Measurements from ENCODE around the gene PDLIM7. TPM values are rescaled to one million over a fixed set of nuclear protein-coding genes. Genes with fewer than 3 reads are reported as not detected.

Gene PDLIM7
- total and polyA plus RNA-seq, 10 of the 15 experiments (the other 5 are each of a cell fraction or from before 2014, with no cell fraction given) = 0.82 to 36.6 (median 19.3) TPM

DNA sequence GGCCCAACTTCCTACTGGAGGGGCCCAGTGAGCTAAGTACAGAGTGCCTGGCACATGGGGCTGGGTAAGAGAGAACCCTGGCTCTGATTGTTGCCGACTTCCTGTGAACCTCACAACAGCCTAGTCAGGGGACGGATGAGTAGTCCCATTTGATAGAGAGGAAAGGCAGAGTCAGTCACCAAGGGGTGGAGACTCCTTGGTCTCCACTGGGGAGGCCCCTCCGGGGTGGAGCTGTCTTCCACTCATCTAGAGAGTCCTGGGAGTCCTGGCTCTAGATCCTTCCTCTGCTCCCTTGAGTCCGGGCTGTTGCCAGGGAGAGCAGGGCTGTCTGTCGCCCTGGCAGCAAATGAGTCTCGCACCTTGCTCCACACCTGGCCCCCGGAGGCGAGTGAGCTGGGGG, 63.0 kb downstream of the PDLIM7 start:
- H3K9ac ChIP-seq (ENCODE audit: control insufficient read depth, insufficient read depth, low read length) = no peak overlapping the region
- ATAC-seq (no peak), DNase-seq (ENCODE audit: low read depth, low spot score) (no peak), FAIRE-seq (no peak)
- peaks cover 30% of the 10 kb centered on the region for H3K79me2 ChIP-seq (ENCODE audit: control insufficient read depth, insufficient read depth, low read length)
- no peak for TF ChIP-seq ATF3 (IDR thresholded peaks at IDR 0.05; ENCODE audit: borderline replicate concordance, extremely low read depth, low read depth, low read length)
- CTCF ChIA-PET = interaction anchor here (9.6 kb wide), 1 partner anchor 12 kb away, joined by 114 read pairs; the partner anchor contains the start of gene PRR7
- H4K20me1 ChIP-seq (ENCODE audit: control insufficient read depth, insufficient read depth) = no peaks in the 10 kb centered on the region
- no peaks in the 10 kb centered on the region for H3K9me3 ChIP-seq (replicated peaks; ENCODE audit: control insufficient read depth, insufficient read depth, low read length)
- no peak overlapping the region for H3K4me2 ChIP-seq (ENCODE audit: control insufficient read depth, insufficient read depth)
- intact Hi-C loops (cut with micrococcal nuclease; ENCODE audit: unreplicated experiment) (no loop called here), in situ Hi-C loops (cut with MboI) (no loop called here)
- H3K4me1 ChIP-seq (ENCODE audit: control insufficient read depth, insufficient read depth, low read length) = peaks cover 34% of the 10 kb centered on the region
- no TSS peak for BruUV-seq (replicated peaks)
- 87% methylated on average over 8 of the region's 8 CpGs for WGBS (ENCODE audit: insufficient coverage, insufficient replicate concordance, low lambda C conversion rate, missing lambda C conversion rate)
- SMC1A ChIA-PET (ENCODE audit: uncharacterized antibody, unreplicated experiment) = interaction anchor here (7.2 kb wide), 1 partner anchor 9 kb away, joined by 73 read pairs; the partner anchor contains the start of gene PRR7
- no peak overlapping the region for H3K27ac ChIP-seq (ENCODE audit: control insufficient read depth, insufficient read depth)
- POLR2A ChIA-PET = interaction anchor here (0.7 to 13.4 kb wide), 5 partner anchors 9 to 67 kb away, joined by 3 to 358 read pairs (median 5); partner anchors contain the start of genes F12, PFN3 and PRR7
- RAD21 ChIA-PET (ENCODE audit: unreplicated experiment) = interaction anchor here (11.0 kb wide), 1 partner anchor 15 kb away, joined by 288 read pairs; the partner anchor contains the start of gene PRR7
- H3K4me3 ChIP-seq = no peak overlapping the region
- H3K36me3 ChIP-seq (ENCODE audit: control insufficient read depth in 2 of 2, insufficient read depth in 2 of 2, low read length in 1 of 2) = peaks cover 46 to 52% of the 10 kb centered on the region in 2 experiments
- no peak overlapping the region for H2AFZ ChIP-seq (ENCODE audit: control insufficient read depth, low read depth, low read length)
- no peaks in the 10 kb centered on the region for H3K27me3 ChIP-seq (replicated peaks in 1 of 2; ENCODE audit: control insufficient read depth in 2 of 2, insufficient read depth in 2 of 2, low read length in 1 of 2)

DNA sequence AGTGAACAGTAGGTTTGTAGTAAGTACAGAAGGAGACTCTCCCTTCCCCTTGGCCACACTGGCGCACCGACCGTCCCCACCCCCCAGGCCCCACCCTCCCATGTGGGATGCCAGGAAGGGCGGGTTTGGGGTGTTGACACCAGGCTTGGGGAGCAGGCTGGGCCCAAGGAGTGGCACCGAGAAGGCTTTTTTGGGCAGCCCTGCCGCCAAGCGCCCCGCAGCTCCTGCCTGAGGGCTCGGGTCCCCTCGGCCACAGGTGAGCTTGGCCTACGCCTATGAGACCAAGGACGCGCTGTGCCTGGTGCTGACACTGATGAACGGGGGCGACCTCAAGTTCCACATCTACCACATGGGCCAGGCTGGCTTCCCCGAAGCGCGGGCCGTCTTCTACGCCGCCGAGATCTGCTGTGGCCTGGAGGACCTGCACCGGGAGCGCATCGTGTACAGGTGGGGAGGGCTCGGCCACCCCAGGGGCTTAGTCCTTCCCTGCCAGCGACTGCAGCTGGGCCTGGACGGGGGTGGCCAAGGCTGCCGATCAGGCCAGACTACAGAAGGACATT, 63.7 kb downstream of the PDLIM7 start:
- no peak overlapping the region for H3K27ac ChIP-seq (ENCODE audit: control insufficient read depth, insufficient read depth)
- H3K4me3 ChIP-seq = no peak overlapping the region
- in situ Hi-C loops (cut with MboI) (no loop called here), intact Hi-C loops (cut with micrococcal nuclease; ENCODE audit: unreplicated experiment) (no loop called here)
- H3K36me3 ChIP-seq (ENCODE audit: control insufficient read depth in 2 of 2, insufficient read depth in 2 of 2, low read length in 1 of 2) = peaks cover 46 to 52% of the 10 kb centered on the region in 2 experiments
- H3K9me3 ChIP-seq (replicated peaks; ENCODE audit: control insufficient read depth, insufficient read depth, low read length) = no peaks in the 10 kb centered on the region
- CTCF ChIA-PET = interaction anchor here (9.6 to 13.2 kb wide), 2 partner anchors 13 to 30 kb away, joined by 114 to 188 read pairs; partner anchors contain the start of genes PFN3 and PRR7
- SMC1A ChIA-PET (ENCODE audit: uncharacterized antibody, unreplicated experiment) = interaction anchor here (7.2 kb wide), 1 partner anchor 9 kb away, joined by 73 read pairs; the partner anchor contains the start of gene PRR7
- POLR2A ChIA-PET = interaction anchor here (0.7 to 13.4 kb wide), 5 partner anchors 9 to 67 kb away, joined by 3 to 358 read pairs (median 5); partner anchors contain the start of genes F12, PFN3 and PRR7
- over 99% methylated on average over 17 of the region's 29 CpGs for WGBS (ENCODE audit: insufficient coverage, insufficient replicate concordance, low lambda C conversion rate, missing lambda C conversion rate)
- no peaks in the 10 kb centered on the region for H4K20me1 ChIP-seq (ENCODE audit: control insufficient read depth, insufficient read depth)
- peaks cover 40% of the 10 kb centered on the region for H3K4me1 ChIP-seq (ENCODE audit: control insufficient read depth, insufficient read depth, low read length)
- RAD21 ChIA-PET (ENCODE audit: unreplicated experiment) = interaction anchor here (9.6 to 11.0 kb wide), 2 partner anchors 16 to 29 kb away, joined by 128 to 288 read pairs; partner anchors contain the start of gene PRR7
- no peak for DNase-seq (ENCODE audit: low read depth, low spot score)
- no peak for ATAC-seq
- no TSS peak for BruUV-seq (replicated peaks)
- no peak for FAIRE-seq
- peaks cover 37% of the 10 kb centered on the region for H3K79me2 ChIP-seq (ENCODE audit: control insufficient read depth, insufficient read depth, low read length)
- H2AFZ ChIP-seq (ENCODE audit: control insufficient read depth, low read depth, low read length) = no peak overlapping the region
- H3K4me2 ChIP-seq (ENCODE audit: control insufficient read depth, insufficient read depth) = no peak overlapping the region
- H3K27me3 ChIP-seq (replicated peaks in 1 of 2; ENCODE audit: control insufficient read depth in 2 of 2, insufficient read depth in 2 of 2, low read length in 1 of 2) = no peaks in the 10 kb centered on the region
- no peak overlapping the region for H3K9ac ChIP-seq (ENCODE audit: control insufficient read depth, insufficient read depth, low read length)
- no peak for TF ChIP-seq NRF1 (conservative IDR thresholded peaks at IDR 0.05; ENCODE audit: low read depth, low read length)
- no peak for TF ChIP-seq CHD1 (IDR thresholded peaks at IDR 0.05; ENCODE audit: low read depth, low read length)
- no peak for TF ChIP-seq IKZF2 (IDR thresholded peaks at IDR 0.05)
- no peak for TF ChIP-seq RCOR1 (conservative IDR thresholded peaks at IDR 0.05; ENCODE audit: low read depth, low read length)
- no peak for TF ChIP-seq NFIC (IDR thresholded peaks at IDR 0.05; ENCODE audit: low read depth, low read length)
- TF ChIP-seq, protein P1, sequence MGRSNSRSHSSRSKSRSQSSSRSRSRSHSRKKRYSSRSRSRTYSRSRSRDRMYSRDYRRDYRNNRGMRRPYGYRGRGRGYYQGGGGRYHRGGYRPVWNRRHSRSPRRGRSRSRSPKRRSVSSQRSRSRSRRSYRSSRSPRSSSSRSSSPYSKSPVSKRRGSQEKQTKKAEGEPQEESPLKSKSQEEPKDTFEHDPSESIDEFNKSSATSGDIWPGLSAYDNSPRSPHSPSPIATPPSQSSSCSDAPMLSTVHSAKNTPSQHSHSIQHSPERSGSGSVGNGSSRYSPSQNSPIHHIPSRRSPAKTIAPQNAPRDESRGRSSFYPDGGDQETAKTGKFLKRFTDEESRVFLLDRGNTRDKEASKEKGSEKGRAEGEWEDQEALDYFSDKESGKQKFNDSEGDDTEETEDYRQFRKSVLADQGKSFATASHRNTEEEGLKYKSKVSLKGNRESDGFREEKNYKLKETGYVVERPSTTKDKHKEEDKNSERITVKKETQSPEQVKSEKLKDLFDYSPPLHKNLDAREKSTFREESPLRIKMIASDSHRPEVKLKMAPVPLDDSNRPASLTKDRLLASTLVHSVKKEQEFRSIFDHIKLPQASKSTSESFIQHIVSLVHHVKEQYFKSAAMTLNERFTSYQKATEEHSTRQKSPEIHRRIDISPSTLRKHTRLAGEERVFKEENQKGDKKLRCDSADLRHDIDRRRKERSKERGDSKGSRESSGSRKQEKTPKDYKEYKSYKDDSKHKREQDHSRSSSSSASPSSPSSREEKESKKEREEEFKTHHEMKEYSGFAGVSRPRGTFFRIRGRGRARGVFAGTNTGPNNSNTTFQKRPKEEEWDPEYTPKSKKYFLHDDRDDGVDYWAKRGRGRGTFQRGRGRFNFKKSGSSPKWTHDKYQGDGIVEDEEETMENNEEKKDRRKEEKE (IDR thresholded peaks at IDR 0.05) = no peak
- no peak for TF ChIP-seq TCF3 (IDR thresholded peaks at IDR 0.05; ENCODE audit: borderline replicate concordance, insufficient read depth, low read depth, low read length)
- TF ChIP-seq HDGF (IDR thresholded peaks at IDR 0.05) = no peak
- no peak for TF ChIP-seq FOS (IDR thresholded peaks at IDR 0.05; ENCODE audit: borderline replicate concordance, extremely low read depth, insufficient read length)
- TF ChIP-seq TARDBP (IDR thresholded peaks at IDR 0.05; ENCODE audit: borderline replicate concordance) = no peak
- no peak for TF ChIP-seq SUPT20H (IDR thresholded peaks at IDR 0.05; ENCODE audit: borderline replicate concordance, control insufficient read depth, low read depth, low read length)

All from GM12878 (cell line).